ENCODE results near the gene ERFE. TPM values are rescaled to one million over a fixed set of nuclear protein-coding genes. Genes with fewer than 3 reads are reported as not detected.

Gene ERFE
- total RNA-seq, 1 donor from 2014 or later: 64.1 TPM

- no peak for DNase-seq (ENCODE audit: extremely low read depth, low read depth, low spot score)
Observed at GRCh38 chr2:238139196-238140039, 19.4 kb upstream of the ERFE start.

- DNase-seq (ENCODE audit: extremely low read depth, low read depth, low spot score): no peak
Observed at GRCh38 chr2:238140040-238140439, 18.7 kb upstream of the ERFE start.

- DNase-seq (ENCODE audit: extremely low read depth, low read depth, low spot score): no peak
Observed at GRCh38 chr2:238140721-238141540, 17.8 kb upstream of the ERFE start.

- DNase-seq (ENCODE audit: extremely low read depth, low read depth, low spot score): no peak
Observed at GRCh38 chr2:238141541-238142318, 17.0 kb upstream of the ERFE start.

- DNase-seq (ENCODE audit: extremely low read depth, low read depth, low spot score): no peak
Observed at GRCh38 chr2:238142382-238143205, 16.2 kb upstream of the ERFE start.

- no peak for DNase-seq (ENCODE audit: extremely low read depth, low read depth, low spot score)
Observed at GRCh38 chr2:238143239-238143951, 15.4 kb upstream of the ERFE start.

- DNase-seq (ENCODE audit: extremely low read depth, low read depth, low spot score): no peak
Observed at GRCh38 chr2:238144262-238144661, 14.5 kb upstream of the ERFE start.

GRCh38 chr2:238145046-238145445 is 13.7 kb upstream of the ERFE start:
- no peak for DNase-seq (ENCODE audit: extremely low read depth, low read depth, low spot score)

- DNase-seq (ENCODE audit: extremely low read depth, low read depth, low spot score): no peak
Observed at GRCh38 chr2:238145851-238146250, 12.9 kb upstream of the ERFE start.

GRCh38 chr2:238146884-238147544 is 11.8 kb upstream of the ERFE start:
- DNase-seq (ENCODE audit: extremely low read depth, low read depth, low spot score): no peak

- no peak for DNase-seq (ENCODE audit: extremely low read depth, low read depth, low spot score)
Observed at GRCh38 chr2:238148981-238149380, 9.8 kb upstream of the ERFE start.

GRCh38 chr2:238149841-238150572 is 8.8 kb upstream of the ERFE start:
- DNase-seq (ENCODE audit: extremely low read depth, low read depth, low spot score): no peak

- no peak for DNase-seq (ENCODE audit: extremely low read depth, low read depth, low spot score)
Observed at GRCh38 chr2:238150686-238151085, 8.1 kb upstream of the ERFE start.

- DNase-seq (ENCODE audit: extremely low read depth, low read depth, low spot score): no peak
Observed at GRCh38 chr2:238151205-238151604, 7.6 kb upstream of the ERFE start.

- no peak for DNase-seq (ENCODE audit: extremely low read depth, low read depth, low spot score)
Observed at GRCh38 chr2:238151628-238152235, 7.0 kb upstream of the ERFE start.

GRCh38 chr2:238152771-238153688 is 5.7 kb upstream of the ERFE start:
- no peak for DNase-seq (ENCODE audit: extremely low read depth, low read depth, low spot score)

GRCh38 chr2:238154570-238154969 is 4.2 kb upstream of the ERFE start:
- no peak for DNase-seq (ENCODE audit: extremely low read depth, low read depth, low spot score)

Data from glomerular endothelial cell (primary cell).